ENCODE data around the gene ANKRD39. TPM values are rescaled to one million over a fixed set of nuclear protein-coding genes. Genes with fewer than 3 reads are reported as not detected.

ANKRD39 gene
- total and polyA plus RNA-seq, 2 of the 8 experiments (the other 6 are each of a cell fraction or from before 2014, with no cell fraction given): 18.5 to 21.3 TPM

- no peak overlapping the region for H3K27ac ChIP-seq (ENCODE audit: low read depth, low read length)
- H2AFZ ChIP-seq (ENCODE audit: low read length): no peak overlapping the region
- POLR2A ChIA-PET (ENCODE audit: partially characterized antibody): interaction anchor here (0.9 to 4.9 kb wide), 6 partner anchors 8 to 66 kb away, joined by 3 to 25 read pairs (median 6); partner anchors contain the start of gene ANKRD39
- H3K14ac ChIP-seq (ENCODE audit: insufficient read length): no peak overlapping the region
- H3K18ac ChIP-seq (ENCODE audit: extremely low read depth, low read length): peak overlapping the region; percentile 99
- CTCF ChIA-PET (ENCODE audit: partially characterized antibody): interaction anchor here (0.7 to 4.1 kb wide), 11 partner anchors 9 to 78 kb away, joined by 3 to 27 read pairs (median 4); partner anchors contain the start of genes ANKRD39 and SEMA4C
- no peak overlapping the region for H4K5ac ChIP-seq (ENCODE audit: insufficient read length, low read depth, low read length)
- H2BK20ac ChIP-seq (ENCODE audit: low read length): peak overlapping the region; percentile 99
- peak overlapping the region; percentile 95; the same call in 1 of the 2 replicates for H2BK5ac ChIP-seq (ENCODE audit: low read depth, low read length)
- no peak for FAIRE-seq
- no peaks in the 10 kb centered on the region for H3K79me1 ChIP-seq (ENCODE audit: low read depth, low read length)
- H3K9me3 ChIP-seq (ENCODE audit: insufficient read depth in 2 of 2, low read depth in 1 of 2, low read length in 1 of 2): no peaks in the 10 kb centered on the region
- H3K4me1 ChIP-seq (replicated peaks in 1 of 4; ENCODE audit: control insufficient read depth in 3 of 4, insufficient read depth in 4 of 4, low read length in 3 of 4): peaks cover 3 to 26% (median 13%) of the 10 kb centered on the region in 4 experiments
- peak overlapping the region; percentile 100 for H2BK12ac ChIP-seq (ENCODE audit: low read depth, low read length)
- WGBS, 2 experiments (ENCODE audit: extremely low coverage in 1 of 2, insufficient coverage in 1 of 2, insufficient read length in 1 of 2, insufficient replicate concordance in 2 of 2, low coverage in 1 of 2, low lambda C conversion rate in 2 of 2, missing lambda C conversion rate in 1 of 2): 92% methylated on average over 8 of the region's 8 CpGs; no CpG with 5 or more reads in 1 of the 2 experiments
- H3K23me2 ChIP-seq (ENCODE audit: low read depth, low read length): peaks cover 2% of the 10 kb centered on the region; the same call in 1 of the 2 replicates
- H2AK5ac ChIP-seq (ENCODE audit: low read depth, low read length): peak overlapping the region; percentile 95; the same call in 1 of the 2 replicates
- H4K20me1 ChIP-seq (replicated peaks in 1 of 2; ENCODE audit: control insufficient read depth in 1 of 2, insufficient read depth in 2 of 2, low read length in 2 of 2): no peaks in the 10 kb centered on the region
- no peaks in the 10 kb centered on the region for H3K79me2 ChIP-seq (ENCODE audit: control insufficient read depth in 1 of 2, insufficient read depth in 2 of 2, low read length in 2 of 2)
- H2BK15ac ChIP-seq (ENCODE audit: low read length): peak overlapping the region; percentile 66; the same call in 1 of the 2 replicates
- no peak overlapping the region for H2BK120ac ChIP-seq (replicated peaks; ENCODE audit: low read depth, low read length)
- no peak overlapping the region for H3K56ac ChIP-seq (replicated peaks; ENCODE audit: insufficient read length, low read depth, low read length)
- H3K27me3 ChIP-seq (replicated peaks in 1 of 4; ENCODE audit: control insufficient read depth in 3 of 4, extremely low read depth in 1 of 4, insufficient read depth in 3 of 4, low read length in 3 of 4): peaks cover 0 to 2% (median under 1%) of the 10 kb centered on the region in 4 experiments; a peak in 2 of 7 replicates
- H3K4me2 ChIP-seq (ENCODE audit: insufficient read depth in 1 of 2, low read depth in 2 of 2, low read length in 2 of 2): no peak overlapping the region
- no peak overlapping the region for H4K8ac ChIP-seq (ENCODE audit: extremely low read depth, insufficient read depth, low read length)
- no peak overlapping the region for H3K23ac ChIP-seq (ENCODE audit: insufficient read length)
- no peak overlapping the region for H3K4ac ChIP-seq (replicated peaks; ENCODE audit: insufficient read length, low read depth, low read length)
- no peak for DNase-seq (ENCODE audit: low read depth in 1 of 2, low spot score in 2 of 2)
- no peak overlapping the region for H3K9ac ChIP-seq (replicated peaks in 1 of 4; ENCODE audit: extremely low read depth in 1 of 4, low read depth in 3 of 4, low read length in 3 of 4)
- peak overlapping the region; percentile 99 for H4K91ac ChIP-seq (replicated peaks; ENCODE audit: insufficient read length, low read length)
- H3K36me3 ChIP-seq (ENCODE audit: control insufficient read depth in 2 of 4, insufficient read depth in 4 of 4, low read length in 3 of 4): no peaks in the 10 kb centered on the region
- no peak overlapping the region for H3K4me3 ChIP-seq (ENCODE audit: extremely low read depth in 1 of 4, insufficient read depth in 2 of 4, low read depth in 3 of 4, low read length in 4 of 4)
- TF ChIP-seq PHF8 (conservative IDR thresholded peaks at IDR 0.05; ENCODE audit: low read depth, low read length) (no peak), SP2 (IDR thresholded peaks at IDR 0.05; ENCODE audit: low read length) (no peak), KDM1A (IDR thresholded peaks at IDR 0.05; ENCODE audit: borderline replicate concordance, low read length) (no peak), CHD1 (IDR thresholded peaks at IDR 0.05; ENCODE audit: low read depth, low read length) (no peak), RNF2 (IDR thresholded peaks at IDR 0.05; ENCODE audit: borderline replicate concordance, low read depth, low read length, missing control alignments, poor library complexity, severe bottlenecking) (no peak), EZH2 (IDR thresholded peaks at IDR 0.05; ENCODE audit: low read depth, low read length, severe bottlenecking) (no peak), ATF3 (IDR thresholded peaks at IDR 0.05; ENCODE audit: insufficient read depth, low read depth, low read length) (no peak), NANOG (IDR thresholded peaks at IDR 0.05; ENCODE audit: insufficient read depth, low read depth, low read length, poor library complexity, severe bottlenecking) (no peak), SUZ12 (IDR thresholded peaks at IDR 0.05; ENCODE audit: low read length) (no peak), KDM5A (IDR thresholded peaks at IDR 0.05; ENCODE audit: low read length) (no peak), TAF1 (IDR thresholded peaks at IDR 0.05; ENCODE audit: low read depth, low read length) (no peak), MAX (IDR thresholded peaks at IDR 0.05) (no peak)
Measured at GRCh38 chr2:96882906-96883305, 25.1 kb upstream of the ANKRD39 start.

All from H1 (cell line).